GM18870 (cell line): Measurements from ENCODE around the gene BACH1.
"Not testable (repeated sequence)": the region's sequence is repeated elsewhere in the genome, so short reads cannot be mapped to it uniquely, and the experiment has no call there.

Experiments used
- ATAC-seq: cut with Tn5 transposase; IDR thresholded peaks from one replicate; pipeline ENCODE4 v1.9.1; 2021; ENCODE audit warnings: moderate library complexity; ENCODE audit not compliant: unreplicated experiment

The BACH1 gene

DNA sequence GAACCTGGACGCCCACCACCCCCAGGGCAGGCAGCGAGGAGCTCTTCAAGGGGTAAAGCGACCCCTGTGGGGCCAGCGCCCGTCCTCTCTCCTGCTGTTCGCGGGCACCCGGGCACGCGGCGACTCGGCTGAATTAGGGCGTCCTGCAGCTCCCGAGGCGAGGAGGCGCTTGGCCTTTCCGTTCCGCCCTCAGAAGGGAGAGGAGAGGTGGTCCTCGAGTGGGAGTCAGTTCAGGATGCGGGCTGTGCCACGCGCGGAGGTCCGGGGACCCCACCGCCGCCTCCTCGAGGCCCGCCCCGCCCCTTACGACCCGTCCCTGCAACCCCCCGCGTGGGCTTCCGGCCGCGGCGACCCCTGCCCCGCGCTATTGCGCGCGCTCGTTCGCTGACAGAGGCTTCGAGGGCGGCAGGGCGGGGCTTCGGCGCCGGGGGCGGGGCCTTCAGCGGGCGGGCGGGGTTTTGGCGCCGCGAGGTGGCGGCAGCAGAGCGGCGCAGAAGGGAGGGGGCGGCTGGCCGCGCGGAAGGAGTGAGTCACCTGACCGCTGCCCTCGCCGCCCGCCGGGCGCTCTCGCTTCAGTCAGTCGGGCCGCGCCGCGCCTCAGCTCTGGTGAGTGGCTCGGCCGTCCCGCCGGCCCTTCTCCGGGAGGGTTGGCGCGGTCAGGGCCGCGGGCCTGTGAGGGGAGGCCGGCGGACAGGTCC lies at the start of gene BACH1:
TSS of gene BACH1 (plus strand) at position 575 of the 698 bp plus-strand sequence. CDS start 22,359 bp downstream, outside the sequence.
- ATAC-seq: no peak

DNA sequence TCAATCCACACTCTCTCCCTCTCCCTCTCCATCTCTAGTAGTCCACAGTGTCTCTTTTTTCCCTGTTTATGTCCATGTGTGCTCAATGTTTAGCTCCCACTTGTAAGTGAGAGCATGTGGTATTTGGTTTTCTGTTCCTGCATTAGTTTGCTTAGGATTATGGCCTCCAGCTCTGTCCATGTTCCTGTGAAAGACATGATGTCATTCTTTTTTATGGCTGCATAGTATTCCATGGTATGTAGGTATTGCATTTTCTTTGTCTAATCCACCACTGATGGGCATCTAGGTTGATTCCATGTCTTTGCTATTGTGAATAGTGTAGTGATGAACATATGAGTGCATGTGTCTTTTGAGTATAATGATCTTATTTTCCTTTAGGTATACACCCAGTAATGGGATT lies 49.4 kb upstream of the BACH1 start:
- not testable (repeated sequence) for ATAC-seq

DNA sequence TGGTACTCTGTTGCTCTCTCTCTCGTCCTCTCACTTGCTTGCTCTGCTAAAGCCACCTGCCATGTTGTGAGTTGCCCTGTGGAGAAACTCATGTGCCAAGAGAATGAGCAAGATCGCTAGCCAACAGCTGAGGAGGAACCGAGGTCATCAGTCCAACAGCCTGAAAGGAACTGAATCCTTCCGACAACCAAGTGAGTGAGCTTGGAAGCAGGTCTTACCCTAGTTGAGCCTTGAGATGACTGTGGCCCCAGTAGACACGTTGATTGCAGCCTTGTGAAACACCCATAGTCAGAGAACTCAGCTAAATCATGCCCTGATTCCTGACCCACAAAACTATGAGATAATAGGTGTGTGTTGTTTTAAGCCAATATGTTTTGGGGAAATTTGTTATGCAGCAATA lies 48.1 kb upstream of the BACH1 start:
- no peak for ATAC-seq

DNA sequence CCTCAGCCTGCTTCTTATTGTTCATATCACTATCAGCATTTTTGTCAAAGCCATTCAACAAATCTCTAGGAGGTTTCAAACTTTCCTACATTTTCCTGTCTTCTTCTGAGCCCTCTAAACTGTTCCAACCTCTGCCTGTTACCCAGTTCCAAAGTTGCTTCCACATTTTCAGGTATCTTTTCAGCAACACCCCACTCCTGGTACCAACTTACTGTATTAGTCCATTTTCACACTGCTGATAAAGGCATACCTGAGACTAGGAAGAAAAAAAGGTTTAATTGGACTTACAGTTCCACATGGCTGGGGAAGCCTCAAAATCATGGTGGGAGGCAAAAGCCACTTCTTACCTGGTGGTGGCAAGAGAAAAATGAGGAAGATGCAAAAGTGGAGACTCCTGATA lies 44.9 kb upstream of the BACH1 start:
- ATAC-seq: not testable (repeated sequence)

DNA sequence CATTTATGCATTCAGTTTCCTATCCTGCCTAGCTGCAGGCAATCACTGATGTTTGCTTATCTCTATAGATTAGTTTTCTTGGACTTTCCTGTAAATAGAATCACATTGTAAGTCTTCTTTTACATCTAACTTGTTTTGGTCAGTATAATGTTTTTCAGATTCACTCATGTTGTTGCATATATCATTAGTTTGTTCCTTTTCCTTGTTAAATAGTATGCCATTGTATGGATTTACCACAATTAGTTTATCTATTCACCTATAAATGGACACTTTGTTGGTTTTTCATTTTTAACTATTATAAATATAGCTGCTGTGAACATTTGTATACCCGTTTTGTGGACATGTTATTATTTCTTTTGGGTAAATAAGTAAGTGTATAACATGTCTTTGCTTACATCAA lies 44.2 kb upstream of the BACH1 start:
- ATAC-seq: no peak

DNA sequence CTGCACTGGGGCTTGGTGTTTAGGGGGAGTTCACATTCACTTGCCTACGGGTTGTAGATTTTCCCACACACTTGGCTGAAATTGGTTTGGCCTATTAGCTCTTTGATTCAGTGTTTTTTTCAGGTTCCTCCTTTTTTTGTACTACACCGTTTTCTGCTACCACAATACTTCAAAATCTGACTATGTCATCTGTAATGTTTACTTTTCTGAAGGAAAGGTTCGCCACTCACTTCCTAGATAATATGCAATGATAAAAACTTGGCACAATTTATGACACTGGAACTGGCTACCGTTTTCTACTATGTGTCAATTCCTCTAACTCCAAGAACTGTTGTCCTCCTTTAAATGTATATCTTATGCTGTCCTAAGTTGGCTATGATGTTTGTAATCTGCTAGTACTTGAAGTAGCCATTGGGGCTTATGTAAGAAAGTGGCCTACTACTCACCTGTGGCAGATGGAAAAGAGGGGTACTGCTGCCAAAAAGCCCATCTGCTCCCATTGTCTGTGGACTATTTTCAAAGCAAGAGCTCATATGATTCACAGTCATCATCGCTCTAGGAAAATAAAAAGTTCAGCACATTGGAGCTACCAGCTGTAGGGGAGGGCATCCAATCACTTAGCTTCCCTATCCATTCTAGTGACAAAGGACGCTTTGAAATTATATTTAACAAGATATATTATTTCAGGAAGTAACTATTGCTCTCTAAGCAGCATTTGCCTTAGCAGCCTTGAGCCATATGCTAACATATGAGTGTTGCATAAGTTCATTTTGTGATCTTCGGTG lies 42.4 kb upstream of the BACH1 start:
- no peak for ATAC-seq

DNA sequence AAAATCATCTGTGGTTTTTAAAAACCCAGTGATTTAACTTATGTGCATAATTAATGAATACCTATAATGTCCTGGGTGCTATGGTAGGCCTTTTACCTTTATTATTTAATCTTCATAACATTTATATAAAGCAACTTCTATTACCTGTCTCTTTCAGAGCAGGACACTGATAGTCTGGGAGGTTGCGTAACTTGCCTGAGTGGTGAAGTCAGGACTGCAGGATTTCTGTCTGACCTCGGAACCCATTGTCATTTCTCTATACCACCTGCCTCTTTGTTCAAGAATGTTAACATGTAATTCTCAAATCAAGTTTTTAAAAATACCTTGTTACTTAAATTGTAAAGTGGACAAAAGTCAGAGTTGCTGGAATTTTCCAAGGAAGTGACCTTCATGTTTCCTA lies 41.0 kb upstream of the BACH1 start:
- no peak for ATAC-seq

DNA sequence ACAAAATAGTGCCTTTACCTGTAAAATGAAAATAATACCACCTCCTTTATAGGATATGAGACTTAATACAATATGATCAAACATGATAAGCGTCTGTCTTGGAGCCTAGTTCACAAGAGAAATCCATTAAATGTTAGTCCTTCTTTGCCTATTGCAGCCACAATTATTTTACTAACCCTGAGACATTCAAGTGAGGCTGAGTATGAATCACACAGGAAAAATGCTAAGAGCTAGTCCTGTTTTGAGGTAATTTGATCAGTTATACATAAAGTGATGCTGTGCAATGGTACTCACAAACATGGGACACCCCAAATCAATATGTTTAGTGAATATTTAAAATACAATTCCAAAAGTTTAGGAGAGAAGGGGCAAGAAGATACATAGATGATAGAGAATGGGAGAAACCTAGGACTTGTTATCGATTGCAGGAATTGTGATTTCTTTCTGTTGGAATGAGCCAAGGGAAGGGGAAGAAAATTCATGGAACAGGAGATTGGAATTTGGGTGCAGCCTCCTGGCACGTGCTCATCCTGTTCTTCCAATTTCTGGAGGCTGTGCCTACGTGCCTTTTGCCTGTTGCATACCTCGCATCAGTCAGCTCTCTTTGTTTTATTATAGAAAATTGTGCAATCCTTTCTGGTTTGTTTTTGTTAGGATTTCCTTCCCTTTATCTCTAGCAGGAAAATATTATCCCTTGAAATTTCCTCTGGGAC lies 39.9 kb upstream of the BACH1 start:
- ATAC-seq: no peak

DNA sequence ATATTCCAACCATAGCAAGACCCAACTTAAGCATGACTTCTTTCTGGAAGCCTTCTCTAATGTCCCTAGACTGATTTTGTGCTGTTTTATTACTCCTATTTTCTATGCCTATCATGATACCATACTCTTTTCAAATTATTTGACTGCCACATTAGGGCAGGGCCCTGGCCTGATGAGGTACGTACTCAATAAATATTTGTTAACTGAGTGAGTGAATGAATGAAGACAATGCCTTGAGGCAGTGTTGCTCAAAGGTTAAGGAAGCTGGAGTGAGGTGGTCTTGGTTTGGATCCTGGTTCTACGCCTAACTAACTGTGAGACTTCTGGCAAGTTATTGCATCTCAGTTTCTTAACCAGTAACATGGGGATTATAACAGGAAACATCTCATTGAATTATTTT lies 38.3 kb upstream of the BACH1 start:
- ATAC-seq: no peak

DNA sequence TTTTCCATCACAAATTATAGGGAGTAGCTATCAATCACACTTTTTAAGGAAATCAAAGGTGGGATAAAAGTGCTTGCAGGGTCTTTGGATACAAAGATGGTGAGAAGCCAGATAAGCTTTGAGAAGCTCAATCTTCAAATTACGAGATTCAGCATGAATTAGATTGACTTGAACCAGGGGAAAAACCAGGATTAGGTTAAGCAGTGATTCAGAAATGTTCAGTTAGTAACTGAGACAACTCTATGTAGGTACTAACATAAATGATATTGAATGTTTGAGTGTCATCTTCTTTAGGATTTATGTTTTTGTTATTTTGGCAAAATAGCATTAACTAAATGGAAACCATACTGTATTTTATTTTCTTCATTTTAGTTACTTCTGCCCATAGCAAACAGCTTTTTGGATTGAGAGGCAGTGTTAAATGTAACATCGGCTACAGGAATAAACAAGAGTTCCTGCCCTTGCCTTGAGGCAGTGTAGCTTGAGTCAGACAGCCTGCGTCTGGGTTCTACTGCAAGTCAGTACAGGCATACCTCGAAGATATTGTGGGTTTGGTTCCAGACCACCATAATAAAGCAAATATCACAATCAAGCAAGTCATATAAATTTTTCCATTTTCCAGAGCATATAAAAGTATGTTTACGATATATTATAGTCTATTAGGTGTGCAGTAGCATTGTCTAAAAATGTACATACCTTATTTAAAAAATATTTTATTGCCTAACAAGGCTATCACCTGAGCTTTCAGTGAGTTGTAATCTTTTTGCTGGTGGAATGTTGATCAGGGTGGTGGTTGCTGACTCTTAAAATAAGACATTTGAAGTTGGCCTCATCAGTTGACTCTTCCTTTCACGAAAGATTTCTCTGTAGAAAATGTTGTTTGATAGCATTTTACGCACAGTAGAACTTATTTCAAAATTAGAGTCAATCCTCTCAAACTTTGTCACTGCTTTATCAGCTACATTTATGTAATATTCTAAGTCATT lies 36.9 kb upstream of the BACH1 start:
- ATAC-seq: no peak

DNA sequence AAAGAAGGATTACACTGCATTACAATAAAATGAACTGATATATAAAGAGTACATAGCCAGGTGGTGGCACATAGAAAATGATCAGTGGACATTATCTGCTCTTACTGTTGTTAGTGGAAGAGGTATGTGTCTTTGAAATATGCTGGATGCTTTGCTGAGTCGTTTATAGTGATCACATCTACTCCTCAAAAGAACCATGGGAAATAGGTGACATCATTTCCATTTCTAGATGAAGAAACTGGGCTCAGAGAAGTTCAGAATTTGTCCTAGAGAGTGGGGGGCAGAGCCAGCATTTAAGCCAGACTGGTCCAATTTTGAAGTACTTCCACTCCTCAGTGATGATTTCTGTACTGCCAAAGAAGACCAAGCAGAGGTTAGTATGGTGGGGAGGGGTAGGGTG lies 34.0 kb upstream of the BACH1 start:
- no peak for ATAC-seq

DNA sequence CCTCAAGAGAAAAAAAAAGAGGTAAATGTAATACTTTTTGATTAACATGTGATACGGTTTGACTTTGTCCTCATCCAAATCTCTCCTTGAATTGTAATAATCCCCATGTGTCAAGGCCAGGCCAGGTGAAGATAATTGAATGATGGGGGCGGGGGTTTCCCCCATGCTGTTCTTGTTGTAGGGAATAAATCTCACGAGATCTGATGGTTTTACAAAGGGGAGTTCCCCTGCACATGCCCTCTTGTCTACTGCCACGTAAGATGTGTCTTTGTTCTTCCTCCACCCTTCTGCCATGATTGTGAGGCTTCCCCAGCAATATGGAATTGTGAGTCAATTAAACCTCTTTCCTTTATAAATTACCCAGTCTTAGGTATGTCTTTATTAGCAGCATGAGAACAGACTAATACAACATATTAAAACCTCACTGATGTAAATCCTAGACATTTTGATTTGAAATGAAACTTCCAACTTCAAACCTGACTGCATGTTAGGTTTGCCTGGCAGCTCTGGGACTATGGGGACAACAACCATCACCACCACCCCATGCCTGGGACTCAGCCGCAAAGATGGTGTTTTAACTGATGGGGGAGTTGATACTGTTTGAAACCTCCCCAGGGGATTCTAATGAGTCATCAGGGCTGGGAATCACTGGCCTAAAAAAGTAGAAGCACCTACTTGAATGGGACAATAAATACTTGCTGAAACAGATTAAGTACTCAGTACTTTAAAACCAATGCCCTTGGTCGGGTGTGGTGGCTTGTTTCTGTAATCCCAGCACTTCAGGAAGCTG lies 32.8 kb upstream of the BACH1 start:
- no peak for ATAC-seq

DNA sequence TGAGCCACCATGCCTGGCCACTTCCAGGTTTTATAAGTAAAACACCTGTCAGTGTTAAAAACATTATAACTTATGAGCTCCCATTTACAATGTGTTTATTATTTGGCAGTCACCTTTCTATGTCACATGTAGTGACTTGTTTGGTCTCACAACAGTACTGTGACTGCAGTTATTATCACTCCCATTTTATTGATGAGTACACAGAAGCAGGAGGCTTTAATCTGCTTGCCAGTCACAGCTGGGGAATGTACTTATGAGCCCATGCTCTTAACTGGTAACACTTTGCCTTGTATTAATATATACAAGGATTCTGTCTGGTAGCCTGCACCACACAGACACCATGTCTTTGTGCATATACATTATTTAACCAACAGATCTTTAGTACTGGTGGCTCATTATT lies 31.1 kb upstream of the BACH1 start:
- no peak for ATAC-seq

DNA sequence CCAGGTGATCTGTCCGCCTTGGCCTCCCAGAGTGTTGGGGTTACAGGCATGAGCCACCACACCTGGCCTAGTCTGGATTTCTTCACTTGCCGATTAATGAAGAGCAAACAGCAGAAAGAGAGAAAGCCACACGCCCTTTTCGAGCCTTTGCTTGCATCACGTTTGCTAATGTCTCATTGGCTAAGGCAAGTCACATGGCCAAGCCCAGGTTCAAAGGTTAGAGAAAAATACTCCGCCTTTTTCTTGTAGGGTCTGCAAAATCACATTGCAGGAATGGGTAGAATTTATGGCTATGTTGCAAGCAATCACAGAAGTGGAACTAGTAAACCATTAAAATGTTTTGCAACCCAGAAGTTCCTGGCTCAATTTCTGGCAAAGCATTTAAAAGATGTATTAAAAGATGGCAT lies 26.8 kb upstream of the BACH1 start:
- no peak for ATAC-seq

DNA sequence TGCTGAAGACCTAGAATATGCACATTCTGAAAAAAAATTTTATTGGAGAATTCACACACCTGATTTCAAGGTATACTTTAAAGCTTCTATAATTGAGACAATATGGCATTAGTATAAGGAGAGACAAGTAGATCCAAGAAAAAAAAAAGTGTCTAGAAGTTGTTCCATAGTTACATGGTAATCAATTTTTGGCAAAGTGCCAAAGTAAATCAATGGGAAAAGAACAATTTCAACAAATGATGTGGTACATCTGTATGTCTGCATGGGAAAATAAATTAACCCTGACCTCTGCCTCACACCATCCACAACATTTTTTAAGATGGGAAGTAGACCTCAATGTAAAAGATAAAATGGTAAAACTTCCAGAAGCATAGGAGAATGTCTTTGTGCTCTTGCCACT lies 21.3 kb upstream of the BACH1 start:
- no peak for ATAC-seq

DNA sequence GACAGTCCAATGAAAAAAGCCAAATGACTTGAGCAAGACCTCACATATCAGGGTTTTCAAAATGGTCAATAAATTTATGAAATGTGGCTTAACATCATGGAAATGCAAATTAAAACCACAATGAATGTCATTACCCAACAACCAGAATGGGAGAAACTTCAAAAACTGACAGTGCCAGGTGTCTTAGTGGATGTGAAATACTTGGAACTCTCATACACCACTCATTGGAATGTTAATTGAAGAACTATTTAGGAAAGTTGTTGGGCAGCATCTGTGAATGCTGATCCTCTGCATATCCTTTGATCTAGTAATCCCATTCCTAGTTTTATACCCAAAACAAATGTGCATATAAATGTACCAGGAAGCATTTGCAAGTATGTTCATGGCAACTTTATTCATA lies 19.2 kb upstream of the BACH1 start:
- no peak for ATAC-seq

DNA sequence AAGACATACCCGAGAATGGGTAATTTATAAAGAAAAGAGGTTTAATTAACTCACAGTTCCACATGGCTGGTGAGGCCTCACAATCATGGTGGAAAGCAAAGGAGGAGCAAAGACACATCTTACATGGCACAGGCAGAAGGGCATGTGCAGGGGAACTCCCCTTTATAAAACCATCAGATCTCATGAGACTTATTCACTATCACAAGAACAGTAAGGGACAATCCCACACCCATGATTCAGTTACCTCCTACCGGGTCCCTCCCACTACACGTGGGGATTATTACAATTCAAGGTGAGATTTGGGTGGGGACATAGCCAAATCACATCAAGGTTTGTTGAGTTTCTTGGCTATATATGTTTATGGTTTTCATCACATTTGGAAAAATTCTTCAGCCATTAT lies 16.9 kb upstream of the BACH1 start:
- not testable (repeated sequence) for ATAC-seq

DNA sequence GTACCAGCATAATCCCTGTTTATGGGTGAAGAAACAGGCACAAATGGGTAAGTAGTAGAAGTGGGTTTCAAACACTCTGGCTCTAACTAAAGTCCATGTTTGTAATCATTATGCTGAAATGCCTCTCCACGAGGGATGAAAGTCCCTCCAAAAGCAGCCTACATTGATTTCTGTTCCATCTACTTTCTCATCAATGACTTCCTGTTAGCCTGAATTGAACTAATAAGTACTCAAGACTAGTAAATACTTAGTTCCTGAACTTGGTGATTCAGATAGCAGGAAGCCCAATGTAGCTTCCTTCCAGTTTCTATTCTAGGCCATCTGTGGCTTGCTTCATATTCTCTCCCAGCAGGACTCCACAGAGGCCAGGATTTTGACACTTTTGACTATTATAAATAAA lies 11.3 kb upstream of the BACH1 start:
- no peak for ATAC-seq

DNA sequence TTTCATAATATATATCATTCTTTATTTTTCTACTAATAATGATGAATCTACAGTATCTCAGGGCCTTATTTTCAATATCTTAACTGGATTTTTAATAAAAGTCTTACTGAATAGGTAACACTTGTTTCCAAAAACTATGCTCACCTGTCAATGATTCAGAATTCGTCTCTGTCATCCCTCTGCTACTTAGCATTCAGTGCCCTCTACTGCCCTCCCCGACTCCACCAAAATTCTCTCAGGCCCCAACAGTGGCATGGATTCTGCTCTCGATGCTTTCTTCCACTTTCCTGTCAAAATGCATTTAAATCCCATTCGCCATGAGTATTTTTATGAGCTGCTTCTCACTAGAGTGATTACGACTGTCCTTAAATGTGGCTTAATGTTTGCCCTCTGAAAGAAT lies 10.5 kb upstream of the BACH1 start:
- ATAC-seq: no peak

DNA sequence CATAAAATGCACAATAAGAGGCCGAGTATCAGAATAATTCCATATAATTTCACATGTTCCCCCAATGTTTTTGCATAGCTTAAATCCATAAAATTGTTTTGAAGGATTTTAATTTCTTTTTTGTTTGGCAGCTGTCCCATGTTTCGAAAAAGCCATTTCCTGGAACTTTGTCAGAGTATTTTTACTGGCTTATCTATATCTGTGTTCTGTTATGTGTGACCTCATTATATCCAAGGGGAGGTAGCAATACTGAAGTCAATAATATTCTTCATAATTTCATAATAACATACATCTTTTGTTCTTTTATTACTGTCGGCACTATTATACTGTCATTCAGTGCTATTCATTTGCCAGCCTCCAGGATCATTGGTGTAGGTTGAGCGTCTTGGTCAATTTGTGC lies 9.4 kb upstream of the BACH1 start:
- ATAC-seq: no peak
